K562 (cell line): ENCODE results near the gene TRIO. TPM values are rescaled to one million over a fixed set of nuclear protein-coding genes. Genes with fewer than 3 reads are reported as not detected.

Experiments used
- ATAC-seq: fragments of 200-7000 bp; cut with Tn5 transposase; 3 replicates; pipeline ENCODE4 v1.9.1; 2020; ENCODE audit warnings: moderate library complexity
- BruUV-seq: library from RNA; stranded (reverse); fragments of 400-500 nt; replicated peaks from 2 replicates; lab custom pipeline; 2021; lab: Mats Ljungman, UMichigan
- CTCF ChIA-PET: fragments of 300-600 bp; formaldehyde crosslinking; extraction: SDS; loops from one replicate; lab custom pipeline; 2021; ENCODE audit warnings: low intra/inter-chr PET ratio; lab: Yijun Ruan, JAX
- POLR2A ChIA-PET: fragments of 300-600, 350-650 bp; sonication (Branson Sonifier 250); formaldehyde crosslinking; extraction: SDS; loops from one replicate; lab custom pipeline; 2021; ENCODE audit warnings: antibody characterized with exemption, inconsistent platforms; lab: Yijun Ruan, JAX
- DNase-seq, 4 experiments: peaks; one replicate each; pipeline versions ENCODE4 v3.0.0 to v3.0.0-alpha.2; 2011 to 2018; ENCODE audit warnings: low spot score in 3 of 4, mixed read lengths in 3 of 4; ENCODE audit errors: extremely low read depth in 1 of 4
- FAIRE-seq: peaks from 2 replicates; lab custom pipeline; 2011; peaks lifted over from hg19 to GRCh38; lab: Jason Lieb, UNC
- H2AFZ ChIP-seq: 2 replicates; pipeline ENCODE4 v1.6.0; 2011; ENCODE audit warnings: low read depth, low read length, control low read depth, inconsistent platforms
- H3K27ac ChIP-seq: fragments of 200-600 bp; 3 replicates; pipeline ENCODE4 v1.8.0; 2011; ENCODE audit warnings: low read depth, mild to moderate bottlenecking, control low read depth, inconsistent platforms, low read length, moderate library complexity, mixed read lengths; ENCODE audit errors: extremely low read depth
- H3K27me3 ChIP-seq, 2 experiments: fragments of 300-600 bp in 1 of 2; 2 replicates in 1 of 2; 3 replicates in 1 of 2; pipeline versions ENCODE4 v1.6.0 to v1.8.0; 2011; ENCODE audit warnings: inconsistent platforms in 2 of 2, low read length in 2 of 2, mild to moderate bottlenecking in 1 of 2, mixed read lengths in 1 of 2, moderate library complexity in 1 of 2; ENCODE audit not compliant: control insufficient read depth in 2 of 2, insufficient read depth in 2 of 2
- H3K36me3 ChIP-seq: fragments of 300-600 bp; 3 replicates; pipeline ENCODE4 v1.8.0; 2011; ENCODE audit warnings: mild to moderate bottlenecking, low read length, inconsistent platforms; ENCODE audit not compliant: control insufficient read depth, insufficient read depth
- H3K4me1 ChIP-seq, 2 experiments: fragments of 200-600 bp in 1 of 2; replicated peaks in 1 of 2; 2 replicates in 1 of 2; 3 replicates in 1 of 2; pipeline versions ENCODE4 v1.5.1 to v1.8.0; 2011; ENCODE audit warnings: inconsistent platforms in 2 of 2, low read length in 2 of 2, mild to moderate bottlenecking in 1 of 2, mixed read lengths in 1 of 2, moderate library complexity in 1 of 2; ENCODE audit not compliant: control insufficient read depth in 2 of 2, insufficient read depth in 2 of 2
- H3K4me2 ChIP-seq: 2 replicates; pipeline ENCODE4 v1.6.1; 2011; ENCODE audit warnings: low read length, control low read depth, inconsistent platforms, mixed read lengths; ENCODE audit not compliant: insufficient read depth
- H3K4me3 ChIP-seq: fragments of 200-600 bp; sonication (generic), shearing (Covaris generic); 2 replicates; pipeline ENCODE4 v1.5.1; 2016; ENCODE audit warnings: control low read depth, inconsistent platforms
- H3K79me2 ChIP-seq: fragments of 200-600 bp; 3 replicates; pipeline ENCODE4 v1.8.0; 2011; ENCODE audit warnings: low read length, inconsistent platforms; ENCODE audit not compliant: control insufficient read depth, insufficient read depth
- H3K9ac ChIP-seq, 2 experiments: 2 replicates each; pipeline versions ENCODE4 v1.6.0 to v1.6.1; 2011; ENCODE audit warnings: low read depth in 2 of 2, low read length in 2 of 2, control low read depth in 1 of 2, inconsistent platforms in 1 of 2, mild to moderate bottlenecking in 1 of 2, mixed read lengths in 1 of 2; ENCODE audit not compliant: insufficient read depth in 1 of 2
- H3K9me1 ChIP-seq: one replicate; pipeline ENCODE4 v1.6.0; 2011; ENCODE audit warnings: inconsistent platforms, mild to moderate bottlenecking, low read length, moderate library complexity; ENCODE audit not compliant: control insufficient read depth, insufficient read depth
- H3K9me3 ChIP-seq: replicated peaks from 2 replicates; pipeline ENCODE4 v1.5.1; 2011; ENCODE audit warnings: low read depth, low read length, inconsistent platforms; ENCODE audit not compliant: control insufficient read depth, insufficient read depth
- H4K20me1 ChIP-seq: replicated peaks from 2 replicates; pipeline ENCODE4 v1.6.1; 2011; ENCODE audit warnings: low read length, inconsistent platforms, mixed read lengths; ENCODE audit not compliant: control insufficient read depth, insufficient read depth
- GTF2A2 ChIP-seq: IDR thresholded peaks from 2 replicates; pipeline ENCODE4 v1.6.1; 2016; ENCODE audit warnings: mild to moderate bottlenecking, missing genetic modification characterization, missing compliant biosample characterization
- SAP30 ChIP-seq: fragments of 200-600 bp; sonication (generic); IDR thresholded peaks from 2 replicates; pipeline ENCODE4 v1.6.1; 2012; ENCODE audit warnings: borderline replicate concordance, low read depth, mild to moderate bottlenecking, moderate library complexity, low read length, control low read depth, inconsistent platforms; ENCODE audit not compliant: insufficient read depth, poor library complexity, severe bottlenecking
- ZNF121 ChIP-seq: sonication (generic); formaldehyde crosslinking; conservative IDR thresholded peaks from 2 replicates; pipeline ENCODE4 v1.8.0; 2022; ENCODE audit warnings: missing genetic modification reagents
- ZNF740 ChIP-seq, 3 experiments: fragments of 200-800 bp in 1 of 3; sonication (Bioruptor generic) in 1 of 3; sonication (generic) in 1 of 3; formaldehyde crosslinking in 1 of 3; IDR thresholded peaks; 2 replicates each; pipeline versions ENCODE4 v1.6.1 to v1.8.0; 2016 to 2022; ENCODE audit warnings: mild to moderate bottlenecking in 2 of 3, missing compliant biosample characterization in 2 of 3, missing genetic modification characterization in 2 of 3, missing genetic modification reagents in 1 of 3
- WGBS: fragments of 100-300 bp; shearing (Covaris generic); methylation state at CpG from one replicate; pipeline ENCODE4 v1.1.6; 2016; ENCODE audit warnings: low coverage, mixed read lengths; ENCODE audit not compliant: insufficient coverage; ENCODE audit errors: missing lambda C conversion rate; 5-methylcytosine and 5-hydroxymethylcytosine counted together
- in situ Hi-C: fragments of 300-500 bp; cut with MboI; formaldehyde crosslinking; loops from 4 replicates; pipeline ENCODE4 v1.15.0; 2018; ENCODE audit warnings: inconsistent platforms, mixed read lengths
- intact Hi-C: fragments of 100-400 bp; cut with micrococcal nuclease; formaldehyde crosslinking; loops from 2 replicates; pipeline ENCODE4 v1.14.2; 2022
- polyA plus RNA-seq, 8 experiments: library from polyadenylated mRNA; depleted of rRNA in 4 of 8; stranded (reverse) in 5 of 8; unstranded in 3 of 8; fragments of >200 nt; fragmentation: Nextera tagmentation in 2 of 8; fragmentation: Illumina TruSeq in 1 of 8; extraction: Ambion mirVana in 2 of 8; extraction: Trizol in 1 of 8; gene quantifications; 2 replicates each; pipeline versions ENCODE4 v1.2.1 to v1.2.3, GENCODE V29; 2011 to 2014; ENCODE audit warnings: inconsistent platforms in 1 of 8, missing spikeins in 1 of 8
- total RNA-seq, 7 experiments: library from RNA; depleted of rRNA in 6 of 7; stranded (reverse); fragments of >200 nt in 6 of 7; fragmentation: Illumina TruSeq in 2 of 7; extraction: Trizol in 2 of 7; gene quantifications; 2 replicates each; pipeline versions ENCODE4 v1.2.1 to v1.2.3, GENCODE V29; 2011 to 2021; ENCODE audit warnings: low replicate concordance in 1 of 7

Gene TRIO
- total and polyA plus RNA-seq, 9 of the 15 experiments (the other 6 are each of a cell fraction or from before 2014, with no cell fraction given), result 0.24 to 5.0 (median 1.1) TPM

GRCh38 chr5:14355391-14355790 is 212.2 kb downstream of the TRIO start:
- 0% methylated on average over 4 of the region's 4 CpGs for WGBS
- Histone ChIP-seq H3K4me2 (no peak overlapping the region), H3K4me1 (peaks cover 0 to 4% of the 10 kb centered on the region in 2 experiments; a peak in 1 of 5 replicates), H3K79me2 (no peaks in the 10 kb centered on the region), H3K9me1 (no peaks in the 10 kb centered on the region), H3K36me3 (no peaks in the 10 kb centered on the region), H2AFZ (no peak overlapping the region), H3K9ac (no peak overlapping the region), H3K27ac (no peak overlapping the region), H3K4me3 (no peak overlapping the region), H3K27me3 (peaks cover 26 to 45% of the 10 kb centered on the region in 2 experiments), H4K20me1 (no peaks in the 10 kb centered on the region; the same call in 1 of the 2 replicates), H3K9me3 (no peaks in the 10 kb centered on the region)
- DNase-seq (no peak), ATAC-seq (no peak), FAIRE-seq (no peak)
- in situ Hi-C loops (loop anchor here (5.0 to 10.0 kb wide), 2 partner anchors 297 to 371 kb away; no protein-coding TSS in a partner anchor), intact Hi-C loops (loop anchor here (10.0 kb wide), 1 partner anchor 251 kb away; no protein-coding TSS in a partner anchor)
- no peak for TF ChIP-seq GTF2A2 (tag)
- no peak for TF ChIP-seq SAP30
- TF ChIP-seq ZNF740 (CRISPR knock-in tag; IDR thresholded peaks at IDR 0.05), result no peak
- TF ChIP-seq ZNF740 (tag; IDR thresholded peaks at IDR 0.05), result no peak
- TF ChIP-seq ZNF121 (CRISPR knock-in tag), result no peak
- no TSS peak for BruUV-seq
- CTCF ChIA-PET, result no interaction called here
- POLR2A ChIA-PET, result no interaction called here
